Skeletal muscle cell (primary cell): ENCODE results near the gene SLC4A11.

Experiments
- DNase-seq: peaks from one replicate; pipeline ENCODE4 v3.0.0-alpha.2; 2010; ENCODE audit warnings: low read depth
- H3K4me3 ChIP-seq: 2 replicates; pipeline ENCODE4 v1.5.1; 2011; ENCODE audit warnings: low read depth, mild to moderate bottlenecking, control low read depth, low read length, moderate library complexity

Gene SLC4A11

DNA sequence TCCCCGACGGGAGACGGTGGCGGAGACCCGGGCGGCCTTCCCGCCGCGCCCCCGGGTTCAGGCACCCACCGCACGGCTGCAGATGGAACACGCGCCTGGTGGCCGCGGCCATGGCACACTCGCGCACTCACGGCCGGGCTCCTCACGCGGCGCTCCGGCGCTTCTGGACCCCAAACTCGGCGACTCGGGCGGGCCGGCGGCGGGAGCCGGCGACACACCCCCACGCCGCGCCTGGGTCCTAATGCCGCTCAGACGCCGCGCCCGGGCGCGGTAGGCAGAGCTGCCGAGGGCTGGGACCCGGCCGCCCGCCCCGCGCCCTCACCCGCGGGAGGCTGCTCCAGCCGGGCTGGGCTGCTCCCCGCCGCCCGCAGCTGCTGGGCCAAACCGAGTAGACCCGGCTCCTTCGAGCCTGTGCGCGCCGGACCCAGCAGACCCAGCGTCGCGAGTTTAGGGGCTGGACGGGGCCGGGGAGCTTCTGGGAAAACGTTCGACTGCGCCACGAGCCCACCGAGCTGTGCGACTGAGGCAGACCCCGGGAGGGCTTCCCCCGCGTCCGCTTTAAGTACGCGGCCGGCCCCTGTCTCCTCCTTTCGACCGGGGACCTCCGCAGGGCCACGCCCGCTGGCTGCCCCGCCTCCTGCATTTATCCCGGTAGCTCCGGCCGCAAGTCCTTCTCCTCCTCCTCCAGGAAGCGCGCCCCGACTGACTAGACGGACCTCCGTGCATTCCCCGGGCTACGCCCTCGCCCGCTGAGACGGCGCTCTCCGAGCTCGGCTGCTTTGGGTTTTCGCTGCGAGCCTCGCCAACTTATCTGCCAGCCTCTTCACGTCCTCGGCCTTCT lies at the start of gene SLC4A11:
TSS of gene SLC4A11 (minus strand) at position 165 of the 841 bp plus-strand sequence. CDS start at position 112, 53 bp downstream.
- H3K4me3 ChIP-seq: peak within 1 kb of the TSS; percentile 57
- no peak for DNase-seq

DNA sequence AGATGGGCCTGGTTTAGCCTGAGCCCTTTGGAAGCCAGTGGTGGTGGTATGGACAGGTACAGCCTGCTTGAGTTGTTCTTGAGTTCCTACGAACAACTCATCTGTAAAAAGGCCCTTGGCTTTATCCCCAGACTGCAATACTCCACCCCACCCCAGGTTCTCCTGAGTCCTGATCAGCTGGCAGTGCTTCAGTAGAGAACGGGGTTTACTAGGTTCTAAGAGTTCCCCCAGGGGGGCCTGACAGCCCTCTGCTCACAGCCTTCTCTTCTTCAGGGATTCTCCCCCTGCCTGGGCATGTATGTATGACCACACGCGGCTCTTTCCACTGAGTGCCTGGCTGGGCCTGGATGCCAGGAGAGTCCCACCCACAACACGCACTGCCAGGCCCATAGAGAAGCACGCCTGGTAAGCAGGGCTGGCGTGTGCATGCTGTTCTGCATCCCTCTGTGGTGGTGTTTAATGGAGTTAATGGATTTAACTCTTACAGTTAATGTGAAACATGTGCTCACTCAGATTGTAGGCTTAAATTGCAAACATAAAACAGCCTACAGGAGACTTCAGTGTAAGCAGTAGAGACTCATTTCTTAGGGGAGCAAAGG lies 44.3 kb upstream of the SLC4A11 start:
- H3K4me3 ChIP-seq: no peak overlapping the region
- DNase-seq: no peak

DNA sequence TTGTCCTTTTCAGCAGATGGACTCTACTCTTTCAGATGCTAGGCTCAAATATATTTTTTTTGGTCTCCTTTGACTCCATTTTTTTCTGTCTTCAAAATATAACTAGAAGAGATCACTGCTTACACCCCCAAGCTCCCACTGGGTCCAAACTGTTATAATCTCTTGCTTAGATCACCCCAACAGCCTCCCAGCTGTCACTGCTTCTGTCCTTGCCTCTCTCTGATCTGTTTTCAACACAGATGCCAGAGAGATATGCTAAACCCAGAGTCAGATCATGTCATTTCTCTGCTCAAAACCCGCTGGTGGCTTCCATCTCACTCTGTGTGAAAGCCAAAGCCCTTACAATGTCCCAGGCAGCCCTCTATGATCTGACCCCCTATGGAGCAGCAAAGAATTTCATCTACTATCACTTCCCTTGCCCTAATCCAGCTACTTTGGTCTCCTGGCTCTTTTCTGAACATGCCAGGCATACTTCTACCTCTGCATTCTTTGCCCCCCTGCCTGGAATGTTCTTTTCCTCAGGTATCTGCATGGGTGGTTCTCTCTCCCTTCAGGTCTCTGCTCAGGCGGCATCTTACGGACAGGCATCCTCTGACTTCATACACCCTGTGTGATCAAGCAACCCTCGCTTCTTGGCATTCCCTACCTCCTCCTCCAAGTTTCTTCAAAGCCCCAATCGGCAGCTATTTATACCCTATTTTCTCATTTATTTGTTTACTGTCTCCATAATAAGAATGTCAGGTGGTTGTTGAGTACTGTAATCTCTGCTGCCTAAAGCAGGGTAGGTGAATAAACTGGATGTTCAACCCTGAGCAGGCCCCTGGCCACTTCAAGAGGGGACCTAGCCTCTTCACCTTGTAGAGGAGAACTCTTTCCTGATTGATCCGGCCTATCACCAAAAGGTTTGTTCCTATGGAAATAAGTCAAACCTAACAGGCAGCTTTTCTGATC lies 43.6 kb upstream of the SLC4A11 start:
- DNase-seq: no peak
- H3K4me3 ChIP-seq: no peak overlapping the region

DNA sequence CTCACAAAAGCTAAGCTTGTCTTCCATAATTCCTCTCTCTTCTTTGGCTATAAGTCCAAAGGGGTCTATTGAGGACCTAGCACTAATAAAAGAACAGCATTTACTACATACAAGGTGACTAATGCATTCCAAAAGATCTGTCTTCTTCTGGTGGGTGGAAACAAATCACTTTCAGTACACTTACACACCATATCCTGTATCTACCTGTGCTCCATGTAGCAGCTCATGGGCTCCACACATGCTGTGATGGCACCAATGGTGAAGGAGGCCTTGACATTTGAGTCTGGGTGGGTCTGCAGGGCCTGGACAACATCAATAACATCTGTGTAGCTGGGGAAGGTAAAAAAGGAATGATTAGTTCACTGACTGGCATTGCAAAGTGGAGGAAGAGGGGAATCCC lies 42.4 kb upstream of the SLC4A11 start:
- DNase-seq: no peak
- no peak overlapping the region for H3K4me3 ChIP-seq

DNA sequence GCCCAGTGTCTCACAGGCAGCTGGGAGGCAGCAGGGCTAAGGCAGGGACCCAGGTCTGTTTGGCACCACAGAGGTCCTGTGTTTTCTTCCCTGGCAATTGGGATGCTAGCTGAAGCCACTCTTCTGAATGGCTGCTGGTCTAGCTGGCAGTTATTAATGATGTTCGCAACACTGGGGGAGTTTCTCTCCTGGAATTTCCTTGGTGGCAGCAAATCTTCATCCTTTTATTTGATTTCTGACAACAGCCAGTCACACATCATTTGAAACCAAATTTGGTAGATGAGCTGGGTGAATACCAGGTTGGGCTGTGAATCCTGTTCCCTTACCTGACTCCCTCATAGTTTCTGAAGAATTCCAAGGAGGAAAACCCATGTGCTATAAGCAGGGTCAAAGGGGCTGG lies 40.8 kb upstream of the SLC4A11 start:
- H3K4me3 ChIP-seq: no peak overlapping the region
- no peak for DNase-seq

DNA sequence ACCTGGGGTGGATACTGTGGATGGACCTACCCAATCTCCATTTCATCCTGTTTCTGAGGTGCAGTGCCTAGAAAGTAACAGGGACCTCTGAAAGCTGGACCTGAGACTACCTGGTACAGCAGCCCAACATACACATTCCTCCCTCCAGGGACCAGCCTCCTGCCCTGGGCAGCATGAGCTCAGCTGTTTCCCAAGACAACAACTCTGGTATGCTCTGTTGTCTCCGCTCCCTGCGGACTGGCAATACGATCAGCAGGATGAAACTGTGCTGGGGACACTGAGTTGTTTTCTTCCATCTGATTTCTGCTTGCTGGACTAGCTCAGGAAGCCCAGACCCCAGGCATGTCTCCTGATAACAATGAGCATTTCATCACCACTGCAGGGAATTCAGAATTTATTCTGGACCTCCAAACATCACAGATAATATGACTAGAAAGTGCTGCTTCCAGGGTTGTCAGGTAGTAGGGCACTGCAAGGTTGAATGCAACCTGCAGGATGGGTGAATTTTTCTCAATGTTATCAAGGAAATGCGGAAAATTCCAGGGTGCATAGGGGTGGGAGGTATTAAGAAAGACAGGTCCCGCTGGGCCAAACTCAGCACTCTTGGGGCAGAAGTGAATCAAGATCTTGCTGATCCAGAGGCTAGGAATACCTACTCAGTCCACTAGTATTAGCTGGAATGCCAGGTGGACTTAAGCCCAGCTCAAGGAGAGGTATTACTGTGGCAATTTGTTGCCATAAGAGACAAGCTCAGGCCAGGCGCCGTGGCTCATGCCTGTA lies 38.9 kb upstream of the SLC4A11 start:
- H3K4me3 ChIP-seq: no peak overlapping the region
- DNase-seq: no peak

DNA sequence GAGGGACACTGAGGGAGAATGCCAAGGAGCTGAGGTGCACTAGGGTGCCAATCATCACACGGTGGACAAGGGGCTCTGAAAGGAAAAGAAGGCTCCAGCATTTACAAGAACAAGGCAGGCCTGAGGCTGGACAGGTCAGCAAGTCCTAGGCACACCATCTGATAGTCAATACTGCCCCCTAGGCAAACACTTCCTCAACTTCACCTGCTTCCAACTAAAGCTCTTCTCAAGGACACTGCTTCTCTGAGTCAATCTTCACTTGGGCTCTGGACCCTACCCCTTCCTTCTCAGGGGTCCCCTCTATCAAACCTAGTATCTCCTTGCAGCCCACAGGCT lies 37.7 kb upstream of the SLC4A11 start:
- DNase-seq: no peak
- H3K4me3 ChIP-seq: no peak overlapping the region

DNA sequence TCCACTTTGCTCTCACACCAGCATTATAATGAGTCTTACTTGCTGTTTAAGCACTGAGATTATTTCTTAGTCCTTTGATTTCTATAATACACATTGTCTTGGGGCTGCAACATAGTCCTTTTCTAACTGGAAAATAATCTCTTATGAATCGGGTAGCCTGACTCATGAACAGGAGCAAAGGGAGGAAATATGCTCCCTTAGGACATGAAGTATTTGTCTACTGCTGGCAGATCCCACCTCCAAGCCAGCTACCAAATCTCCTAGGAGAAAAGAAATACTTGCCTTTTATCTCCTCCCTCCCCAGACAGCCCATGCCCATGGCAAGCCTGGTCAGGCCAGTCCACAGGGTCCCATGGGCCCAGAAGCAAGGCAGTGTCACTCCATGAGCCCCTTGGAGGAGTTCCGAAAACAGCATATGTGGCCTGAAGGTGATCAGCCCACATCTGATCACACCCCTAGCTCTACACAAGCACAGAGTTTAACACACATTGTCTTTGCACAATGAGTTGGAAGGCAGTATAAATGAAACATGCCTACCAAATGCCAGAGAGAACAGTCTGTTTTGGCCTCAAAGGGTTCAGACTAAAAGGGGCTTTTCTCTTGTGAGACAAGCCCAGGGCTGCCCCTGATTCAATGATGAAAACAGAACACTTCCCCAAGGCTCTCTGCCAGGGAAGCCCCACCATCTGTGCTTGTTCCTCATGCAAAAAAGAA lies 37.1 kb upstream of the SLC4A11 start:
- no peak overlapping the region for H3K4me3 ChIP-seq
- DNase-seq: no peak

DNA sequence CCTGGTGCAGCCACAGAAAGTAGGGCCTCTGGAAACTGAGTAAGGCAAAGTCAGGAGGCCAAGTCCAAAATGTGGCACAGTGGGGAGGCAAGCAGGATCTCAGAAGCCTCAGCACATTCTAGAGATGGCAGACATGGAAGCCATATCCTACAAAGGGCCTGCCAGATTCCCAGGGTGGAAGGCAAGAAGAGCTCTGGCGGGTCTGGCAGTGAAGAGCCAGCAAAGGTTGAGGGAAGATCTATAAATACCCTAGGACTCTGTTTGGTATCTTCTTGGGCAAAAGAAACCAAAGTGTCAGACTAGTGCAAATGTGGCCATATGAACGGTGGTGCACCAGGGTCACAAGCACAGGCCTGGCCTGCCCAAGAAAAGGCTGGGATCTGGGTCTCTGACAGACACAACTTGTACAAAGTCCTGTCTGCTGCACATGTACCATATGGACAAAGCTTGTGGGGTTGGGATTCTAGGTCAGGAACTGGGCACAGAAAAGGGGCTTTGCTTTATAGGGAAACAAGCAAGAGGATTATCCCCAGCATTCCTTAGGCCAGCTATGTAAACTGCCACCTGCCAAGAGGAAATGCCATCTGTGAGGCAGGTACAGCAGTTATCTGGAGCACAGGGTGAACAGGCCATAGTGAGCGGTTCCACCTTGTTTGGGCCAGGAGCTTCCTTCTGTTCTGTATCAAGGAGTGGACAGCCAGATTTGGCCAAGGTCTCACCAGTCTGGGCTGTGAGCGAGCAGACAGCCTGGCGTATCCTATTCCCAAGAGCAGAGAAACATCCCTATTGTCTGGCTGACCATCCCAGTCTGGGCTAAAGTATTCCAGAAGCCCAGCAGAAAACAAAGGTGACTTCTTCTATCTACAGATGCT lies 36.3 kb upstream of the SLC4A11 start:
- DNase-seq: no peak
- no peak overlapping the region for H3K4me3 ChIP-seq

DNA sequence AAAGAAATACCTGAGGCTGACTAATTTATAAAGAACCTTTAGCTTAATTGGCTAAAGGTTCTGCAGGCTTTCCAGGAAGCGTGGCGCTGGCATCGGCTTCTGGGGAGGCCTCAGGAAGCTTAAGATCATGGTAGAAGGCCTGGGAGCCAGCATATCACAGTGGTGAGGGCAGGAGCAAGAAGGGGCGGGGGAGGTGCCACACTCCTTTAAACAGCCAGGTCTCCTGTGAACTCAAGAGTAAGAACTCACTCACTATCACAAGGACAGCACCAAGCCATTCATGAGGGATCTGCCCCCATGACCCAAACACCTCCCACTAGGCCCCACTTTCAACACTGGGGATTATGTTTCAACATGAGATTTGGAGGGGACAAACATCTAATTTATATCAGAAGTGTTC lies 34.4 kb upstream of the SLC4A11 start:
- DNase-seq: no peak
- H3K4me3 ChIP-seq: no peak overlapping the region

DNA sequence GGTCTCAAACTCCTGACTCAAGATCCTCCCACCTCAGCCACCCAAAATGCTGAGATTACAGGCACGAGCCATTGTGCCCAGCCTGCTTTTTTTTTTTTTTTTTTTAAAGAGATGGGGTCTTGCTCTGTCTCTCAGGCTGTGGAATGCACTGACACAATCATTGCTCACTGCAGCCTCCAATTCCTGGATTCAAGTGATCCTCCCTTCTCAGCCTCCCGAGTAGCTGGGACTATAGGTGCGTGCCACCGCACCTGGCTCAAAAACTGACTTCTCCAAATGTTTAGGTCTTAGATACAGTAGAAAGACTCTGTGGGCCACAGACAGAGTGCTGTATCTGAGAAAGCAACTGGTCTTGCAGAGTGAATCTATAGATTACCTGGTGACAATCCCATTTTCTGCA lies 31.1 kb upstream of the SLC4A11 start:
- DNase-seq: no peak

DNA sequence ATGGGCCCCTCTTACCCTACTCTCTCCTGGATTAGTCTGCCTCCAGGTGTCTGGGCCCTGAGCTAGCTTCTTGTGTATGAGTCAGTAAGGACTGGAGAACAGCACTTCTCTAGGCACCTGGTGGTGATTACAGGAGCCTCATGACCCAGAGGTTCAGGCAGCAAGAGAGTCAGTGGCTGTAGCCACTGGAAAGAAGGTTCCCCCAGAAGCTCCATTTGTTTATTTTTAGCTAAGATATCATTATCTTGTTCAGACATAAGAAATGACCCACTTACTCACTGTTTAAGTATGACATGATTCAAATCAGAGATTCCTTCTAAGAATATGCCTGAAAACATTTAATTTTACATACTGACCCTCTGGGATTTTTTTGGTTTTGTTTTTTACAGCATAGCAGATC lies 23.6 kb upstream of the SLC4A11 start:
- no peak overlapping the region for H3K4me3 ChIP-seq
- no peak for DNase-seq

More for the DNA sequence above, 31.1 kb upstream of the SLC4A11 start:
- H3K4me3 ChIP-seq: no peak overlapping the region

DNA sequence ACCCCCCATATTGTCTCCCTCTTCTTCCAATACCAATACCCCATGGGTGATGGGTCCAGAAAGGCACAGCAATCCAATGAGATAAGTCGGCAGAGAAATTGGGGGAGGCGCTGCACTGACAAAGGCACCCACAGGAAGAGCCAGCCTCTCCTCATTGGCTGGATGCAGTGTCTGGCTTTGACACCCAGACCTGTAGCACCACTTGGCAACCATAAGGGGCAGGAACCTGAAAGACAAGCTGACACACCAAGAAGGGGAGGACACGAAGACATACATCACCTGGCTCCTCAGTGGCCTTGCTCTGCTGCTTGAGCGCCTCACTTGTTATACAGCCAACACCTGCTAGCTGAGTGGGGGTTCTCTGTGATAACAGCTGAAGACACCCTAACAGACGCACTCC lies 19.4 kb upstream of the SLC4A11 start:
- no peak overlapping the region for H3K4me3 ChIP-seq
- DNase-seq: no peak

DNA sequence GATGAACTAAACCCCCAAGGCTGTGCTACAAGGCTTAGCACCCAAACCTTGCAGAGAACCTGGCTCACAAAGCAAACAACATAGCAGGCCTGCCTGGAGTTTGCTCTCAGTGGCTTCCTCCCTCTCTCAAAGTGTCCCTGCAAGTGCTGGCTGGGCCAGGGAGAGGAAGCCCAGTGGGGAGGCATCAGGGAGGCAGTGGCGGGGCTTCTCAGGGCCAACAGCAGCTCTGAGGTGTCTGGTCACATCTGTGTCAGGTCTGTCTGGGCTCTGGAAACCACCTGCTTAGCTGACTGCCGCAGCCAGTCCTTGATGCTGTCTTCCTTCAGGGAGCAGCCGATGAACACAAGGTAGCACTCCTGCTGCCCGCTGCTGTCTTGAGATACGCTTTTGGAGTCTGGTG lies 16.7 kb upstream of the SLC4A11 start:
- no peak for DNase-seq
- H3K4me3 ChIP-seq: no peak overlapping the region

DNA sequence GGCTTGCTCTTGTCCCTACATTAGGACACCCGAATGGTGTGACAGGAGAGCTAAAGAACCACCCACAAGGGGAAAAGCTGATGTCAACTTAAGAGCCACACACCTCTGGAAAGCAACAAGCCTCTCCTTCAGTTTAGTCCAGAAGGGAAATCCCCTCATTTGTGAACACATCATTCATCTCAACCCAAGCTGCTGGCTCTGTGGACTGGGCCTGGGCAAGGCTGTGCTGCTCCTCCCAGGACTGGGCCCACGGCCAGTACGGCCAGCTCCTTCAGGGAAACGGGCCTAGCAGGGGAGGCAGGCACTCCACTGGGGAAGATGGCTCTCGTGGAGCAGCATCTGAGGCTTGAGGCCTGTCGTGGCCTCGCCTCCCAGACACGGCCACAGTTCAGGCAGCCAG lies 12.8 kb upstream of the SLC4A11 start:
- DNase-seq: no peak
- H3K4me3 ChIP-seq: no peak overlapping the region

DNA sequence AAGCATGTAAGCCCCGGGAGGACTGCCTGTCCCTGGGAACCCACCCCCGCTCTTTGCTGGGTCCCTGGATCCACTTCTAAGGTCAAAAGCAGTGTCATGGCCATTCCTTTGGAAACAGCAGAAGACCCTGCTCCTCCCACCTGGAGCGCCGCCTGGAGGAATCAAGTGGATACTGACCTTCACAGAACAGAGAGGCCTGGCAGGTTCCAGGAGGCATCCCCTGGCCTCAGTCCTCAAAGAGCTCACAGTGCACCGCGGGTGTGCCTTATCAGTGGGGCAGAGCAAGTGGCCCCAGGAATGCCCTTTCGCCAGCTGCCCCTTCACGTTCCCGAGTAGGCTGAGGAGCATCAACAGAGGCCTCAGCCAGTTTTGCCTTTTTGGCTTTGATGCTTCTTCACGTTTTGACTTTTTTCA lies 11.1 kb upstream of the SLC4A11 start:
- no peak for DNase-seq
- no peak overlapping the region for H3K4me3 ChIP-seq

DNA sequence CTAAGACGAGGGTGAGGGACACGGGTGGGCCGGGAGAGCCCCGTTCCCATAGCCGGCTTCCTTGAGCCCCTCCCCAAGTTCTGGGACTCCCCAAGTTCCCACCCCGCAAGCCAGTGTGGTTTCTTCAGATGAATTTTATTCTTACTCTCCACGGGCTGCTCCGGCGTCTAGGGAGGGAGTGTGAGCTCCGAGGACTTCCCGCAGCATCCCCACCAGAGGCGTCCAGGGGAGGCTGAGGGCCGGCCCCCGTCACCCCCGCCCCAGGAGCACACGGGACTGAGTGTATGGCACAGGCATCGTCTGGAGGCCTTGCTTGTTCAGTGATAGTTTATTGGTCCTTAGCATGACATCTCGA lies 10.0 kb upstream of the SLC4A11 start:
- peak overlapping the region; percentile 21 for H3K4me3 ChIP-seq
- DNase-seq: no peak
